Measurements from ENCODE around the gene YTHDF1.
A peak's percentile ranks its signal among the peaks of the same experiment; 100 is the strongest.
"Not testable (repeated sequence)": the region's sequence is repeated elsewhere in the genome, so short reads cannot be mapped to it uniquely, and the experiment has no call there.

The YTHDF1 gene

GRCh38 chr20:63226042-63226943 is 10.4 kb upstream of the YTHDF1 start:
- no peak for DNase-seq (ENCODE audit: low spot score)

GRCh38 chr20:63225082-63225454 is 9.1 kb upstream of the YTHDF1 start:
- DNase-seq (ENCODE audit: low spot score) = no peak

- no peak for DNase-seq (ENCODE audit: low spot score)
Observed at GRCh38 chr20:63224412-63225081, 8.6 kb upstream of the YTHDF1 start.

GRCh38 chr20:63223826-63224207 is 7.9 kb upstream of the YTHDF1 start:
- no peak for DNase-seq (ENCODE audit: low spot score)

- peak; percentile 52 for DNase-seq (ENCODE audit: low spot score)
Observed at GRCh38 chr20:63223121-63223825, 7.3 kb upstream of the YTHDF1 start.

- DNase-seq (ENCODE audit: low spot score) = no peak
Observed at GRCh38 chr20:63222541-63222940, 6.6 kb upstream of the YTHDF1 start.

GRCh38 chr20:63221400-63222053 is 5.6 kb upstream of the YTHDF1 start:
- DNase-seq (ENCODE audit: low spot score) = not testable (repeated sequence)

- DNase-seq (ENCODE audit: low spot score) = no peak
Observed at GRCh38 chr20:63220696-63221399, 4.9 kb upstream of the YTHDF1 start.

GRCh38 chr20:63219866-63220521 is 4.1 kb upstream of the YTHDF1 start:
- DNase-seq (ENCODE audit: low spot score) = no peak

- no peak for DNase-seq (ENCODE audit: low spot score)
Observed at GRCh38 chr20:63219447-63219821, 3.5 kb upstream of the YTHDF1 start.

- DNase-seq (ENCODE audit: low spot score) = no peak
Observed at GRCh38 chr20:63218701-63219446, 2.9 kb upstream of the YTHDF1 start.

GRCh38 chr20:63217706-63218105 is 1.8 kb upstream of the YTHDF1 start:
- DNase-seq (ENCODE audit: low spot score) = no peak

- no peak for DNase-seq (ENCODE audit: low spot score)
Observed at GRCh38 chr20:63216849-63217471, 1.0 kb upstream of the YTHDF1 start.

GRCh38 chr20:63215101-63216040 is 560 bp downstream of the YTHDF1 start:
- peak; percentile 84 for DNase-seq (ENCODE audit: low spot score)

- no peak for DNase-seq (ENCODE audit: low spot score)
Observed at GRCh38 chr20:63214514-63214913, 1.4 kb downstream of the YTHDF1 start.

GRCh38 chr20:63212792-63213191 is 3.1 kb downstream of the YTHDF1 start:
- no peak for DNase-seq (ENCODE audit: low spot score)

- DNase-seq (ENCODE audit: low spot score) = no peak
Observed at GRCh38 chr20:63212393-63212730, 3.6 kb downstream of the YTHDF1 start.

GRCh38 chr20:63210011-63210605 is 5.8 kb downstream of the YTHDF1 start:
- DNase-seq (ENCODE audit: low spot score) = no peak
